Stimulated activated naive CD4-positive, alpha-beta T cell treated with Interleukin-2 at 50 U/mL for 16 hours (primary cell): ENCODE measurements around the gene MRPL54.
"Not testable (repeated sequence)": the region's sequence is repeated elsewhere in the genome, so short reads cannot be mapped to it uniquely, and the experiment has no call there.

Source experiments
- DNase-seq: peaks from one replicate; lab custom pipeline; 2025; lab: John Stamatoyannopoulos, UW

MRPL54 gene

GRCh38 chr19:3810708-3811355 is 48.4 kb downstream of the MRPL54 start:
- no peak for DNase-seq

GRCh38 chr19:3813473-3814392 is 51.3 kb downstream of the MRPL54 start:
- no peak for DNase-seq

GRCh38 chr19:3814648-3815047 is 52.2 kb downstream of the MRPL54 start:
- DNase-seq: no peak

GRCh38 chr19:3816148-3816547 is 53.7 kb downstream of the MRPL54 start:
- DNase-seq: not testable (repeated sequence)

- no peak for DNase-seq
These were observed 54.2 kb downstream of the MRPL54 start for GRCh38 chr19:3816566-3817218.
